SK-N-MC (cell line): ENCODE data around the gene DIO3.
A peak's percentile ranks its signal among the peaks of the same experiment; 100 is the strongest.
"Not testable (repeated sequence)": the region's sequence is repeated elsewhere in the genome, so short reads cannot be mapped to it uniquely, and the experiment has no call there.

Experiments used
- DNase-seq: peaks from one replicate; pipeline ENCODE4 v3.0.0-alpha.2; 2011; ENCODE audit warnings: low read depth, low spot score
- H3K27ac ChIP-seq: fragments of 200-600 bp; sonication (generic); 2 replicates; pipeline ENCODE4 v1.5.1; 2016; ENCODE audit warnings: mixed run types
- H3K36me3 ChIP-seq: fragments of 200-600 bp; sonication (generic); 2 replicates; pipeline ENCODE4 v1.6.1; 2017; ENCODE audit warnings: antibody characterized with exemption, low read length, mixed read lengths; ENCODE audit not compliant: insufficient read depth
- H3K4me3 ChIP-seq: fragments of 200-600 bp; sonication (generic); 2 replicates; pipeline ENCODE4 v1.5.1; 2016
- H3K9ac ChIP-seq: fragments of 200-600 bp; sonication (generic); 2 replicates; pipeline ENCODE4 v1.8.0; 2017; ENCODE audit warnings: mixed run types, mixed read lengths; ENCODE audit not compliant: insufficient read length
- H3K9me3 ChIP-seq: fragments of 200-600 bp; sonication (generic); 2 replicates; pipeline ENCODE4 v1.6.1; 2017; ENCODE audit warnings: low read depth, mild to moderate bottlenecking, antibody characterized with exemption, low read length, moderate library complexity, mixed read lengths
- EZH2 ChIP-seq: fragments of 200-600 bp; sonication (generic); IDR thresholded peaks from one replicate; pipeline ENCODE4 v1.6.1; 2017; ENCODE audit warnings: antibody characterized with exemption
- FOXP2 ChIP-seq: optimal IDR thresholded peaks from 2 replicates; pipeline ENCODE3; 2011; ENCODE audit warnings: mild to moderate bottlenecking, moderate library complexity; ENCODE audit not compliant: insufficient read depth; ENCODE audit errors: extremely low read length, control extremely low read depth
- POLR2AphosphoS5 ChIP-seq: IDR thresholded peaks from 2 replicates; pipeline ENCODE4 v1.6.1; 2012; ENCODE audit warnings: mild to moderate bottlenecking, low read depth, low read length, borderline replicate concordance

Gene DIO3

DNA sequence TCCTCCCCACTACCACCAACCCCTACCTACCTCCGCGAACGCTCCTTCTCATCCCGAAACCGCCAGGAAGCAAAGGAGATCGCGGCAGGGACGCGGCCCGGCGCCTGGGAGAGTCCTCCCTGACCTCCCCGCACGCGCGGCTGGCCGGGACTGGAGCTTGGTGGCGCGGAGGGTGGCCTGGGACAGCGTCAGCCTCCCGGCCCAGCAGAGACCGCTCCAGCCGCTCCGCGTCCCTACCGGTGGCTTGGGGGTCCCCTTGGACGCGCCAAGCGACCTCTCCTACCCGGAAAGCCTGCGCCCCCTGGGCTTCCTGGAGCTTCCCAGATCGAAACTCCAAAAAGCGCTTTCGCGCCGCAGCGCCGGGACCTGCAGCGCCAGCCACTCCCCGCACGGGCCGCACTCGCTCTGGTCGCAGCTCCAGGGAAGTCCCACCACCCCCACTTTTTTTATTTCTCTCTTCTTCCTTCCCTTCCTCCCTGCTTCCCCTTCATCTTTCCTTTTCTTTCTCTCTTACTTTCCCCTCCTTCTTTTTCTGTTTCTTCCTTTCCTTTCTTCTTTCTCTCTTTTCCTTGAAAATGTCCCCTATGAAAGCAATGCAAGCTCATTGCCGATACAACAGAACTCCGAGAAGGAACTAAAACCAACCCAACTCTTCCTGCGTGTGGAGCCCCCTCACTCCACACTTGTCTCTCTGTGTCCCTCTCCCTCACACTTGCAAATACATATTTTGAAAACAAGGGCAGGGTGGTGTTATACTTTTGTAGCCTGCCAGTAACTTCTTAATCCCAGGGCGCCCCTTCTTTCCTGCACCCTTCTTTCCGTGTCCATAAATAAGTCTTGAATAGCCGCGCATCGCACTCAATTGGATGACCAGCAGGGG is 3.8 kb downstream of the DIO3 start:
- Histone ChIP-seq H3K27ac (no peak overlapping the region), H3K4me3 (peak overlapping the region; percentile 48), H3K36me3 (no peaks in the 10 kb centered on the region; the same call in 1 of the 2 replicates), H3K9ac (no peak overlapping the region), H3K9me3 (no peaks in the 10 kb centered on the region)
- DNase-seq = no peak
- TF ChIP-seq FOXP2 = no peak
- TF ChIP-seq EZH2 = no peak
- TF ChIP-seq POLR2AphosphoS5 = no peak

GRCh38 chr14:101567252-101567651 is 6.0 kb downstream of the DIO3 start:
- H3K9ac ChIP-seq = no peak overlapping the region
- no peaks in the 10 kb centered on the region for H3K9me3 ChIP-seq
- H3K27ac ChIP-seq = no peak overlapping the region
- no peak overlapping the region for H3K4me3 ChIP-seq
- H3K36me3 ChIP-seq = no peaks in the 10 kb centered on the region
- no peak for DNase-seq
- TF ChIP-seq FOXP2 (no peak), EZH2 (no peak), POLR2AphosphoS5 (no peak)

DNA sequence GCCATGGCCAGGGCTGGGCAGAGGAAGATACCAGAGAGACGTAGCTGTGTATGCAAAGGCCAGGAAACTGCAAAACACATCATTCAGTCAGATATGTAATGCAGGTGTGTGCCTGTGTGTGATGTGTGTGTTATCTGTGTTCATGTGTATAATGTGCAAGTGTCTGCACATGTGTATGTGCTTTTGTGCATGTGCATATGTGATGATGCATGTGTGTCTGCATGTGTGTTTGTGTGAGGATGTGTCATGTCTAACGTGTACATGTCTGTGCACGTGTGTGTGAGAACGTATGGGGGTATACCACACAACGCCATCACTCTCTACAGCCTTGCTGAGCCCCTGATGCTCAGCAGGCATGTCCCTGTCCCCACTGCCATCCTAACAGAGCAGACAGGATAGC is 9.7 kb downstream of the DIO3 start:
- Histone ChIP-seq H3K27ac (no peak overlapping the region), H3K9me3 (no peaks in the 10 kb centered on the region), H3K36me3 (no peaks in the 10 kb centered on the region), H3K4me3 (no peak overlapping the region), H3K9ac (no peak overlapping the region)
- no peak for DNase-seq
- no peak for TF ChIP-seq EZH2
- no peak for TF ChIP-seq POLR2AphosphoS5
- no peak for TF ChIP-seq FOXP2

GRCh38 chr14:101572526-101572925 is 11.2 kb downstream of the DIO3 start:
- H3K4me3 ChIP-seq, DNase-seq, H3K9me3 ChIP-seq, H3K27ac ChIP-seq, H3K36me3 ChIP-seq, H3K9ac ChIP-seq: not testable (repeated sequence)

DNA sequence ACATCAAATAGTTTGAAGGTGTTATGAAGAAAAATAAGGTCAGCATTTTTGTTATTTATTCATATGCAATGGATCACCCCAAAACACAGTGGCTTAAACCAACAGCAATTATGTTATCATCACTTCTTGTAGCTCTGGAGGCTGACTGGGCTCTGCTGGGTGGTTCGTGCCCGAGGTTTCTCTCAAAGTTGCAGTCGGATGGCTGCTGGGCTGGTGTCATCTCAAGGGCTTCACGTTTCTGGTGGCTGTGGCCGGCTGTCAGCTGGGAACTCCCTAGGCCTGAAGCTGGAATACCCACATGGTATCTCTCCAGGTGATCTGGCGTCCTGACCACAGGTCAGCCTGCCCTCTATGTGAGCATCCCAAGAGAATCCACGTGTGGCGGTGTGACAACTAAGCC is 12.0 kb downstream of the DIO3 start:
- Histone ChIP-seq H3K9ac (no peak overlapping the region), H3K27ac (no peak overlapping the region), H3K36me3 (no peaks in the 10 kb centered on the region), H3K9me3 (no peaks in the 10 kb centered on the region), H3K4me3 (no peak overlapping the region)
- no peak for TF ChIP-seq POLR2AphosphoS5
- TF ChIP-seq EZH2 = no peak
- DNase-seq = no peak

DNA sequence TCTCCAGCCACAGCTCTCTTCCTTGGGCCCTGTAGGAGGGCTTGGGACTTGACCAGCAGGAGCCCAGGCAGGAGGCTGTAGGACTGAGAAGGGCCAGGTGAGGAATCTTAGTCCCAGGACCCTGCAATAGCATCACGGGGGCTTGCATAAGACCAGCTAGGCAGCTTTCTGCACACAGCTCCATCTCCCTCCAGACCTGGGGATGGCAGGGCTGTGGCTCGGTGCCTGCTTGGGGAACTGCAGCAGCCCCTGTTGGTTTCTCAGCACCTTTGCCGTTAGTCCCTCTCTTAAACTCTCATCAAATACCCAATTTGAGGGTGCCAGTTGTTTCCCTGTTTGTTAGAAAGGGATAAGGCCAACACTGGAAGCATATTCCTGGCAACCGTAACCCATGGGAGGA is 14.3 kb downstream of the DIO3 start:
- Histone ChIP-seq H3K4me3 (no peak overlapping the region), H3K9ac (no peak overlapping the region), H3K9me3 (peaks cover 2% of the 10 kb centered on the region; the same call in 1 of the 2 replicates), H3K27ac (no peak overlapping the region), H3K36me3 (no peaks in the 10 kb centered on the region)
- DNase-seq = no peak
- TF ChIP-seq FOXP2 (no peak), EZH2 (no peak), POLR2AphosphoS5 (no peak)

GRCh38 chr14:101577221-101577909 is 16.1 kb downstream of the DIO3 start:
- Histone ChIP-seq H3K4me3 (no peak overlapping the region), H3K36me3 (no peaks in the 10 kb centered on the region), H3K9me3 (peaks cover 3% of the 10 kb centered on the region; the same call in 1 of the 2 replicates), H3K9ac (no peak overlapping the region), H3K27ac (no peak overlapping the region)
- DNase-seq = no peak
- TF ChIP-seq FOXP2 (no peak), EZH2 (no peak), POLR2AphosphoS5 (no peak)

DNA sequence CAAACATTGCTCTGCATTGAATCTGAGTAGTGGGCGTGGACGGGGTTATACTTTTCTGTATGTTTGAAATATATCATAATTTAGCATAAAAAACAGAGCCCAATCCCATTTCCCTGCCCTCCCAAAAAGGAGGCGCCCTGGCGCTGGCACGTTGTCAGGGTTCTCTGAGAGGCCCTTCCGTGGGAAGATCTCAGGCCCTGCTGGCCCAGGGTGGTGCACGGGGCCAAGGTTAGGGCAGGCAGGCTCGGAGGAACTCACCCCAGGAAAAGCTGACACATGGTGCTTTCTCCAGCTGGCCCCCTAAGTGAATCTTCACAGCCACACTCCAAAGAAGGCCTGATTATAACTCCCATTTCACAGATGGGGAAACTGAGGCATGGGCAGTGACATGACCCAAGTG is 17.2 kb downstream of the DIO3 start:
- DNase-seq = no peak
- TF ChIP-seq POLR2AphosphoS5 (no peak), FOXP2 (no peak), EZH2 (no peak)
- no peak overlapping the region for H3K9ac ChIP-seq
- H3K36me3 ChIP-seq = no peaks in the 10 kb centered on the region
- H3K4me3 ChIP-seq = no peak overlapping the region
- peaks cover 3% of the 10 kb centered on the region; the same call in 1 of the 2 replicates for H3K9me3 ChIP-seq
- H3K27ac ChIP-seq = no peak overlapping the region
